Effector memory CD8-positive, alpha-beta T cell (primary cell): ENCODE results near the gene DOHH.

ENCODE experiments used
- ATAC-seq: fragments of 150-1000 bp; cut with Tn5 transposase; replicated peaks from 2 replicates; pipeline ENCODE4 v1.10.0; 2021; ENCODE audit warnings: mild to moderate bottlenecking, moderate library complexity
- DNase-seq, 3 experiments: peaks; one replicate each; pipeline ENCODE4 v3.0.0; 2021
- H3K27ac Mint-ChIP-seq, 2 donors: one replicate each; pipeline ENCODE4 v1.8.0; 2022; ENCODE audit warnings: mild to moderate bottlenecking in 2 of 2, mixed read lengths in 2 of 2, moderate library complexity in 2 of 2
- H3K27me3 Mint-ChIP-seq, 2 donors: one replicate each; pipeline ENCODE4 v1.8.0; 2022; ENCODE audit warnings: mixed read lengths in 2 of 2
- H3K36me3 Mint-ChIP-seq: one replicate; pipeline ENCODE4 v1.8.0; 2022; ENCODE audit warnings: mild to moderate bottlenecking, moderate library complexity, mixed read lengths; ENCODE audit not compliant: insufficient read depth
- H3K4me1 Mint-ChIP-seq, 2 donors: one replicate each; pipeline ENCODE4 v1.8.0; 2022; ENCODE audit warnings: low read depth in 2 of 2, mixed read lengths in 2 of 2
- H3K4me3 Mint-ChIP-seq, 2 donors: one replicate each; pipeline ENCODE4 v1.8.0; 2022; ENCODE audit warnings: mild to moderate bottlenecking in 2 of 2, mixed read lengths in 2 of 2, moderate library complexity in 2 of 2
- H3K9me3 Mint-ChIP-seq, 2 donors: one replicate each; pipeline ENCODE4 v1.8.0; 2022; ENCODE audit warnings: mixed read lengths in 2 of 2

Gene DOHH

GRCh38 chr19:3443840-3444694, 56.4 kb downstream of the DOHH start:
- DNase-seq (no peak), ATAC-seq (no peak)
- no peak overlapping the region for H3K27ac Mint-ChIP-seq
- H3K27me3 Mint-ChIP-seq, result no peaks in the 10 kb centered on the region
- no peak overlapping the region for H3K4me3 Mint-ChIP-seq
- H3K36me3 Mint-ChIP-seq, result peaks cover 5% of the 10 kb centered on the region
- peaks cover 0 to 5% of the 10 kb centered on the region in 2 donors for H3K4me1 Mint-ChIP-seq
- no peaks in the 10 kb centered on the region for H3K9me3 Mint-ChIP-seq

DNA sequence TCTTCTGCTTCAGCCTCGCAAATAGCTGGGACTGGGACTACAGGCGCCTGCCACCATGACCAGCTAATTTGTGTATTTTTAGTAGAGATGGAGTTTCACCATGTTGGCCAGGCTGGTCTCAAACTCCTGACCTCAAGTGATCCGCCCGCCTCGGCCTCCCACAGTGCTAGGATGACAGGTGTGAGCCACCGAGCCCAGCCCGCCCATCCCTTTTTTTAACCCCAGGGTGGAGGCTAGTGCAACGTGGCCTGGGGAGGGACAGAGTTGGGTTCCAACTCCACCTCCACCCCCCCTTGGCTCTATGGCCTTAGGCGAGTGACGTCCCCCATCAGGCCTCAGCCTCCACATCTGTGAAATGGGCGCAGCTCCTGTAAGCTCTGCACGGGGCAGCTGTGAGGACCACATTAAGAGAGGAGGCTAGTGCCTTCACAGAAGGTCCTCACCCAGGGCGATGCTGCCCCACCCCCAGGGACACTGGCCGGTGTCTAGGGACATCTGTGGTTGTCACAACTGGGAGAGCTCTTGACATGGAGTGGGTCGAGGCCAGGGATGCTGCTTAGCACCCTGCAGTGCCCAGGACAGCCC, 57.9 kb downstream of the DOHH start:
- Mint-ChIP-seq H3K27me3 (no peaks in the 10 kb centered on the region), H3K36me3 (peaks cover 5% of the 10 kb centered on the region), H3K27ac (no peak overlapping the region), H3K9me3 (no peaks in the 10 kb centered on the region), H3K4me3 (no peak overlapping the region), H3K4me1 (peaks cover 0 to 5% of the 10 kb centered on the region in 2 donors)
- DNase-seq, result no peak
- no peak for ATAC-seq

DNA sequence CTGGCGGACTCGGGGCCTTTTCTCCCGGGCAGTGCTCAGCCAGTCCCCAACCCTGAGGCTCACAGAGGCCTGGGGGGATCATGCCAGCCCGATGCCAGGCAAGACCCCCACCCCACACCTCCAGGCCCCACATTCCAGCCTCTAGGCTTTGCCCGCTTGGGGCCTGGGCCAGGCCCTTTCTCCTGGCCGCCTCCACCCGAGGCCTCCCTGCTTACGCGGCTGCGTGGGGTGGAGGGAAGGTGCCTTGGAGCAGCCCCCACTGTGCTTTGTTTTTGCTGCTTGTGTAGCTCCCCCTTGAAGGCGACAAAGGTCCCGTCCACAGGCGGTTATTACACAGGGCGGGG, 58.5 kb downstream of the DOHH start:
- ATAC-seq (no peak), DNase-seq (no peak)
- H3K9me3 Mint-ChIP-seq, result no peaks in the 10 kb centered on the region
- H3K36me3 Mint-ChIP-seq, result peaks cover 5% of the 10 kb centered on the region
- H3K27me3 Mint-ChIP-seq, result no peaks in the 10 kb centered on the region
- peaks cover 0 to 5% of the 10 kb centered on the region in 2 donors for H3K4me1 Mint-ChIP-seq
- no peak overlapping the region for H3K27ac Mint-ChIP-seq
- no peak overlapping the region for H3K4me3 Mint-ChIP-seq

DNA sequence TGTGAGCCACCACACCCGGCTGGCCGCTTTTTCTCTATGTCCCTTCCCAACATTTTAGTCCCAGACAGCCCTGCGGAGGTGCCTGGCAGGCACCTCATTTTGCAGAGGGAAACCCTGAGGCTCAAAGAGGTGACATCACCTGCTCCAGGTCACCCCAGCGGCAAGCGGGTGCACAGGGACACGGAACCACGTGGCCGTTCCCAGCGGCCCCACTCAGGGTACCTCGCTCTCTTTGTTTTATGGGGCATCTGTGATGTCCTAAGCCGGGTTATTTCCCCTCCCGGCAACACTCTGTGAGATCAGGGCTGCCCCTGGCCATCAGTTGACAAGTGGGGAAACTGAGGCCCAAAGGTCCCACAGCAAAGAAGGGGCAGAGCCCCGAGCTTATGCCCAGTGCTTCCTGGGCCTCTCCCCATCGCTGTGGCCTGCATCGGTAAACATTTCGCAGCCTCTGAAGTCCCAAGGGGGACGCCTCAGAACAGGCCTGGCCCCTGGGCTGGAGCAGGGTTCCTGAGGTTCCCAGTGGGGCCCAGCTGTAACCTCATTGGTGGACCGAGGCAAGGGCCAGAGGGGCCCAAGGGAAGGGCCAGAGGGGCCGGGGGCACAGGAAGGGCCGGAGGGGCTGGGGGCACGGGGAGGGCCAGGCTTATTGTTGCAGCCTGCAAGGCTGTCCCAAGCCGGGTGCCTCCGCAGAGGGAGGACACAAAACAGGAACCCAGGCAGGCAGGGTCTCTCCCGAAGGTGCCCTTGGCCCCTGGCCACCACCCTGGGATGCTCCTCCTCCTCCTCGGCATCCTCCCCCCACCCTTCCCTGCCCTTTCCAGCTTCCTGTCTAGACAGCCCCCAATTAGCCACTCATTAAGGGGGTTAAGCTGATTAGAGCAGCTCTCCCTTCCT, 59.1 kb downstream of the DOHH start:
- H3K4me3 Mint-ChIP-seq, result no peak overlapping the region
- H3K9me3 Mint-ChIP-seq, result no peaks in the 10 kb centered on the region
- H3K36me3 Mint-ChIP-seq, result peaks cover 10% of the 10 kb centered on the region
- H3K27me3 Mint-ChIP-seq, result no peaks in the 10 kb centered on the region
- ATAC-seq (no peak), DNase-seq (no peak)
- H3K27ac Mint-ChIP-seq, result no peak overlapping the region
- peaks cover 0 to 5% of the 10 kb centered on the region in 2 donors for H3K4me1 Mint-ChIP-seq
